IMR-90 (cell line): ENCODE data around the gene CHST1. TPM values are rescaled to one million over a fixed set of nuclear protein-coding genes. Genes with fewer than 3 reads are reported as not detected.

ENCODE experiments used
- ATAC-seq: fragments of 200-7000 bp; cut with Tn5 transposase; 2 replicates; pipeline ENCODE4 v1.9.1; 2020; ENCODE audit warnings: low read depth, mild to moderate bottlenecking, moderate library complexity
- BruUV-seq: library from RNA; stranded (reverse); fragments of 400-500 nt; replicated peaks from 2 replicates; lab custom pipeline; 2021; lab: Mats Ljungman, UMichigan
- CTCF ChIA-PET: fragments of 300-600 bp; formaldehyde crosslinking; extraction: SDS; loops from one replicate; lab custom pipeline; 2021; ENCODE audit warnings: antibody characterized with exemption; lab: Yijun Ruan, JAX
- POLR2A ChIA-PET: fragments of 300-600 bp; sonication (Branson Sonifier 250); formaldehyde crosslinking; loops from one replicate; lab custom pipeline; 2022; ENCODE audit warnings: antibody characterized with exemption; ENCODE audit not compliant: unreplicated experiment; lab: Charles Lee
- DNase-seq: peaks from one replicate; pipeline ENCODE4 v3.0.0; 2013
- H2AFZ ChIP-seq: replicated peaks from 2 replicates; pipeline ENCODE3; 2013; ENCODE audit warnings: low read length, mild to moderate bottlenecking; ENCODE audit not compliant: poor library complexity
- H2AK5ac ChIP-seq: 2 replicates; pipeline ENCODE4 v1.6.1; 2013; ENCODE audit warnings: low read depth, low read length, inconsistent platforms
- H2AK9ac ChIP-seq: replicated peaks from 2 replicates; pipeline ENCODE3; 2013; ENCODE audit warnings: mild to moderate bottlenecking, low read depth, low read length, moderate library complexity; ENCODE audit not compliant: poor library complexity
- H2BK120ac ChIP-seq: 2 replicates; pipeline ENCODE4 v1.6.1; 2013; ENCODE audit warnings: low read depth, low read length, inconsistent platforms
- H2BK15ac ChIP-seq: 3 replicates; pipeline ENCODE4 v1.6.1; 2013; ENCODE audit warnings: low read depth, low read length, inconsistent platforms
- H2BK20ac ChIP-seq: 2 replicates; pipeline ENCODE4 v1.6.1; 2013; ENCODE audit warnings: low read depth, mild to moderate bottlenecking, inconsistent platforms, low read length, moderate library complexity
- H2BK5ac ChIP-seq: 2 replicates; pipeline ENCODE4 v1.6.1; 2013; ENCODE audit warnings: mild to moderate bottlenecking, low read depth, low read length, inconsistent platforms; ENCODE audit not compliant: poor library complexity, severe bottlenecking
- H3K14ac ChIP-seq: replicated peaks from 2 replicates; pipeline ENCODE4 v1.6.1; 2013; ENCODE audit warnings: low read depth, low read length, inconsistent platforms
- H3K18ac ChIP-seq: 2 replicates; pipeline ENCODE4 v1.6.1; 2013; ENCODE audit warnings: low read depth, low read length, control low read depth
- H3K23ac ChIP-seq: 2 replicates; pipeline ENCODE4 v1.6.1; 2013; ENCODE audit warnings: low read depth, low read length, inconsistent platforms
- H3K27ac ChIP-seq: 2 replicates; pipeline ENCODE4 v1.5.1; 2013; ENCODE audit warnings: mild to moderate bottlenecking, control low read depth, low read length; ENCODE audit not compliant: insufficient read depth
- H3K27me3 ChIP-seq: 2 replicates; pipeline ENCODE4 v1.6.1; 2013; ENCODE audit warnings: low read length; ENCODE audit not compliant: control insufficient read depth, insufficient read depth
- H3K36me3 ChIP-seq: 2 replicates; pipeline ENCODE4 v1.6.1; 2013; ENCODE audit warnings: low read length, mixed read lengths; ENCODE audit not compliant: control insufficient read depth, insufficient read depth
- H3K4ac ChIP-seq: 2 replicates; pipeline ENCODE4 v1.6.1; 2013; ENCODE audit warnings: low read depth, low read length, inconsistent platforms
- H3K4me1 ChIP-seq: 2 replicates; pipeline ENCODE4 v1.6.1; 2013; ENCODE audit warnings: low read length, mixed read lengths; ENCODE audit not compliant: control insufficient read depth, insufficient read depth
- H3K4me2 ChIP-seq: 2 replicates; pipeline ENCODE4 v1.6.1; 2013; ENCODE audit warnings: low read depth, mild to moderate bottlenecking, control low read depth, low read length, moderate library complexity
- H3K4me3 ChIP-seq: 2 replicates; pipeline ENCODE4 v1.5.1; 2013; ENCODE audit warnings: low read depth, mild to moderate bottlenecking, control low read depth, low read length, moderate library complexity; ENCODE audit not compliant: insufficient read depth
- H3K56ac ChIP-seq: 2 replicates; pipeline ENCODE4 v1.6.1; 2013; ENCODE audit warnings: low read length, inconsistent platforms; ENCODE audit not compliant: insufficient read depth; ENCODE audit errors: extremely low read depth
- H3K79me1 ChIP-seq, 2 experiments: 2 replicates each; pipeline ENCODE4 v1.6.1; 2013; ENCODE audit warnings: low read length in 2 of 2, inconsistent platforms in 1 of 2, low read depth in 1 of 2
- H3K9ac ChIP-seq: 2 replicates; pipeline ENCODE4 v1.6.1; 2013; ENCODE audit warnings: low read depth, low read length, control low read depth
- H3K9me1 ChIP-seq: 2 replicates; pipeline ENCODE4 v1.6.1; 2013; ENCODE audit warnings: low read length, inconsistent platforms; ENCODE audit not compliant: insufficient read depth
- H3K9me3 ChIP-seq: 2 replicates; pipeline ENCODE4 v1.6.1; 2013; ENCODE audit warnings: low read length; ENCODE audit not compliant: control insufficient read depth, insufficient read depth
- H4K20me1 ChIP-seq: 2 replicates; pipeline ENCODE4 v1.6.1; 2013; ENCODE audit warnings: low read length, inconsistent platforms; ENCODE audit not compliant: insufficient read depth
- H4K5ac ChIP-seq: 2 replicates; pipeline ENCODE4 v1.6.1; 2013; ENCODE audit warnings: mild to moderate bottlenecking, low read depth, low read length, control low read depth
- H4K8ac ChIP-seq, 2 experiments: 2 replicates each; pipeline ENCODE4 v1.6.1; 2013; ENCODE audit warnings: low read depth in 2 of 2, low read length in 2 of 2, control low read depth in 1 of 2, inconsistent platforms in 1 of 2
- H4K91ac ChIP-seq: 2 replicates; pipeline ENCODE4 v1.6.1; 2013; ENCODE audit warnings: low read depth, low read length, inconsistent platforms; ENCODE audit not compliant: insufficient read depth
- NFE2L2 ChIP-seq: fragments of 150-350 bp; IDR thresholded peaks from 2 replicates; pipeline ENCODE4 v1.6.1; 2016; ENCODE audit warnings: low read depth, mild to moderate bottlenecking, low read length
- RFX5 ChIP-seq: IDR thresholded peaks from 2 replicates; pipeline ENCODE4 v1.8.0; 2012; ENCODE audit warnings: low read depth, mild to moderate bottlenecking, low read length, moderate library complexity
- WGBS, 2 experiments: methylation state at CpG; one replicate each; pipeline versions ENCODE4 v1.1.5 to v1.1.7; 2013; ENCODE audit warnings: missing lambda C conversion rate in 2 of 2; ENCODE audit not compliant: insufficient read length in 1 of 2; ENCODE audit errors: extremely low coverage in 2 of 2; 5-methylcytosine and 5-hydroxymethylcytosine counted together
- dilution Hi-C: fragments of 300-500 bp; cut with HindIII; formaldehyde crosslinking; loops from one replicate; pipeline ENCODE4 v1.14.3; 2018; ENCODE audit warnings: low sequenced_read_pairs; ENCODE audit not compliant: unreplicated experiment
- in situ Hi-C: fragments of 300-500 bp; cut with MboI; formaldehyde crosslinking; loops from 3 replicates; pipeline ENCODE4 v1.14.3; 2019; ENCODE audit warnings: low sequenced_read_pairs, inconsistent platforms, mixed read lengths
- intact Hi-C: fragments of 100-400 bp; cut with micrococcal nuclease; formaldehyde crosslinking; loops from 2 replicates; pipeline ENCODE4 v1.10.0; 2022
- polyA plus RNA-seq, 3 experiments: library from polyadenylated mRNA; depleted of rRNA; stranded (reverse); fragments of >200 nt; gene quantifications; 2 replicates each; pipeline ENCODE4 v1.2.3, GENCODE V29; 2012; ENCODE audit warnings: low replicate concordance in 1 of 3
- total RNA-seq: library from RNA; depleted of rRNA; stranded (reverse); fragments of >200 nt; gene quantifications from 2 replicates; pipeline ENCODE4 v1.2.3, GENCODE V29; 2012

CHST1 gene
- total and polyA plus RNA-seq, 2 of the 4 experiments (the other 2 are of a cell fraction) = 0.21 TPM; not detected in 1

DNA sequence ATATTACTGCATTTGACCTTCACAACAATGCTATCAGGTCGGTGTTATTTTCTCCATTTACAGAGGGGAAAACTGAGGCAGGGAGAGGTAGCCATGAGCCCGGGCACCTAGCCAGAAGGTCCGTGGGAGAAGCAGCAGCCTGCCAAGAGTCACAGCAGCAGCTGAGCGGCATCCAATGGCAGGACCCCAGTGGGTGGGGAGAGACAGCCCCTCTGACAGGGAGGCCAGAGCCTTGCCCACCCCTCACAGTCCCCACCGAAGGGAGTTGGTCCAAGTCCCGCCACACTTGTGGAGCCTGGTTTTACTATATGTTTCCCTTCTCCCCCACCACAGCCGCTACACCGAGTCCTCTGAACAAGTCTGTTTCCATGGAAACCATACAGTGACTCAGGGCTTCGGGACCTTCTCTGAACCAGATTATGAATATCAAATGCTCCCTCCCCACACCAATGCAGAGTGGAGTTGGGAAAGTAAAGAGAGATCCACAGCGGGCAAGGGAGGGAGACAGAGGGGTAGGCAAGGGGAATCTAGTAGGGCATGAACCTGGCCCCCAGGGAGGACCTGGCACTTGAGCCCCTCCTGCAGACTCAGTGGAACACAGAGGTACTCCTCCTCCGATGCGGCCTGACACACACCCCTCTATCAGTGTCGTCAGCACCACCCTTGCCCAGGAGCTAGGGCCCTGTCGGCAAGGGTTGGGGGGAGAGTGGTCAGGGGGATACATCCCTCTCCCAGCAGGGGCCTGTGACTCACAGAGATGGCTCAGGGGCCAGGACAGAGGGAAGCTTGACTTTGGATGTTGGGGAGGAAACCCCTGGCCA is 2.5 kb downstream of the CHST1 start:
- H2BK5ac ChIP-seq = no peak overlapping the region
- no peak overlapping the region for H3K4ac ChIP-seq
- no peak overlapping the region for H3K56ac ChIP-seq
- H4K8ac ChIP-seq = no peak overlapping the region
- no peak overlapping the region for H2BK120ac ChIP-seq
- ChIA-PET POLR2A (no interaction called here), CTCF (interaction anchor here (1.2 kb wide), 1 partner anchor 291 kb away, joined by 4 read pairs; no protein-coding TSS in a partner anchor)
- H2AK9ac ChIP-seq = no peak overlapping the region
- H4K20me1 ChIP-seq = no peaks in the 10 kb centered on the region; the same call in 1 of the 2 replicates
- no peak overlapping the region for H3K23ac ChIP-seq
- no peak overlapping the region for H2BK20ac ChIP-seq
- TF ChIP-seq RFX5 (no peak), NFE2L2 (peak; percentile 64)
- H3K14ac ChIP-seq = no peak overlapping the region
- H3K9ac ChIP-seq = no peak overlapping the region
- dilution Hi-C loops = no loop called here
- H2AFZ ChIP-seq = peak overlapping the region; percentile 59
- no peak overlapping the region for H3K4me2 ChIP-seq
- H2BK15ac ChIP-seq = no peak overlapping the region
- H3K79me1 ChIP-seq = no peaks in the 10 kb centered on the region
- H3K9me3 ChIP-seq = no peaks in the 10 kb centered on the region
- DNase-seq (peak; percentile 89), ATAC-seq (peak; percentile 67)
- H2AK5ac ChIP-seq = no peak overlapping the region
- H3K27ac ChIP-seq = no peak overlapping the region
- H3K9me1 ChIP-seq = no peaks in the 10 kb centered on the region
- no peak overlapping the region for H4K91ac ChIP-seq
- H3K36me3 ChIP-seq = no peaks in the 10 kb centered on the region
- no TSS peak for BruUV-seq
- H4K5ac ChIP-seq = no peak overlapping the region
- peaks cover 64% of the 10 kb centered on the region for H3K27me3 ChIP-seq
- intact Hi-C loops = no loop called here
- in situ Hi-C loops = no loop called here
- WGBS, 2 experiments = 0% methylated on average over 3 of the region's 14 CpGs; no CpG with 5 or more reads in 1 of the 2 experiments
- H3K4me3 ChIP-seq = no peak overlapping the region
- peaks cover 4% of the 10 kb centered on the region; the same call in 1 of the 2 replicates for H3K4me1 ChIP-seq
- no peak overlapping the region for H3K18ac ChIP-seq
